ENCODE measurements around the gene STUM. TPM values are rescaled to one million over a fixed set of nuclear protein-coding genes. Genes with fewer than 3 reads are reported as not detected.

STUM gene
- total RNA-seq, 1 experiment from 2014 or later, result not detected

- intact Hi-C loops (cut with micrococcal nuclease; ENCODE audit: unreplicated experiment), result no loop called here
- H3K4me3 Mint-ChIP-seq (ENCODE audit: low read depth, unreplicated experiment), result no peak overlapping the region
- H3K27ac Mint-ChIP-seq (ENCODE audit: unreplicated experiment), result no peak overlapping the region
- H3K4me1 Mint-ChIP-seq (ENCODE audit: low read depth, unreplicated experiment), result no peaks in the 10 kb centered on the region
- CTCF ChIA-PET, result interaction anchor here (0.6 to 0.9 kb wide), 3 partner anchors 9 to 71 kb away, joined by 3 read pairs; no protein-coding TSS in a partner anchor
- H3K36me3 Mint-ChIP-seq (ENCODE audit: insufficient read depth, unreplicated experiment), result no peaks in the 10 kb centered on the region
- peaks cover 76% of the 10 kb centered on the region for H3K27me3 Mint-ChIP-seq (ENCODE audit: unreplicated experiment)
- BruUV-seq (replicated peaks), result no TSS peak
- DNase-seq, result no peak
- TF ChIP-seq CTCF (IDR thresholded peaks at IDR 0.05; ENCODE audit: unreplicated experiment), result no peak
- H3K9me3 Mint-ChIP-seq (ENCODE audit: low read depth, unreplicated experiment), result no peaks in the 10 kb centered on the region
These were observed 6.6 kb upstream of the STUM start for GRCh38 chr1:226541631-226542622.

GRCh38 chr1:226542623-226543103 is 5.9 kb upstream of the STUM start:
- no peaks in the 10 kb centered on the region for H3K4me1 Mint-ChIP-seq (ENCODE audit: low read depth, unreplicated experiment)
- no peak for TF ChIP-seq CTCF (IDR thresholded peaks at IDR 0.05; ENCODE audit: unreplicated experiment)
- H3K27me3 Mint-ChIP-seq (ENCODE audit: unreplicated experiment), result peaks cover 81% of the 10 kb centered on the region
- H3K27ac Mint-ChIP-seq (ENCODE audit: unreplicated experiment), result no peak overlapping the region
- DNase-seq, result no peak
- no TSS peak for BruUV-seq (replicated peaks)
- CTCF ChIA-PET, result no interaction called here
- no peaks in the 10 kb centered on the region for H3K36me3 Mint-ChIP-seq (ENCODE audit: insufficient read depth, unreplicated experiment)
- no peaks in the 10 kb centered on the region for H3K9me3 Mint-ChIP-seq (ENCODE audit: low read depth, unreplicated experiment)
- intact Hi-C loops (cut with micrococcal nuclease; ENCODE audit: unreplicated experiment), result no loop called here
- H3K4me3 Mint-ChIP-seq (ENCODE audit: low read depth, unreplicated experiment), result no peak overlapping the region

GRCh38 chr1:226545836-226546596 is 2.5 kb upstream of the STUM start:
- intact Hi-C loops (cut with micrococcal nuclease; ENCODE audit: unreplicated experiment), result loop anchor here (2.0 to 5.0 kb wide), 2 partner anchors 63 to 124 kb away; no protein-coding TSS in a partner anchor
- Mint-ChIP-seq H3K27ac (ENCODE audit: unreplicated experiment) (no peak overlapping the region), H3K9me3 (ENCODE audit: low read depth, unreplicated experiment) (no peaks in the 10 kb centered on the region), H3K27me3 (ENCODE audit: unreplicated experiment) (peaks cover 69% of the 10 kb centered on the region), H3K36me3 (ENCODE audit: insufficient read depth, unreplicated experiment) (peaks cover 3% of the 10 kb centered on the region), H3K4me3 (ENCODE audit: low read depth, unreplicated experiment) (no peak overlapping the region), H3K4me1 (ENCODE audit: low read depth, unreplicated experiment) (no peaks in the 10 kb centered on the region)
- BruUV-seq (replicated peaks), result no TSS peak
- CTCF ChIA-PET, result interaction anchor here (0.6 kb wide), 1 partner anchor 513 kb away, joined by 3 read pairs; no protein-coding TSS in a partner anchor
- TF ChIP-seq CTCF (IDR thresholded peaks at IDR 0.05; ENCODE audit: unreplicated experiment), result no peak
- no peak for DNase-seq

GRCh38 chr1:226546926-226547325 is 1.6 kb upstream of the STUM start:
- Mint-ChIP-seq H3K36me3 (ENCODE audit: insufficient read depth, unreplicated experiment) (peaks cover 3% of the 10 kb centered on the region), H3K4me1 (ENCODE audit: low read depth, unreplicated experiment) (no peaks in the 10 kb centered on the region), H3K27ac (ENCODE audit: unreplicated experiment) (no peak overlapping the region), H3K4me3 (ENCODE audit: low read depth, unreplicated experiment) (no peak overlapping the region), H3K9me3 (ENCODE audit: low read depth, unreplicated experiment) (no peaks in the 10 kb centered on the region), H3K27me3 (ENCODE audit: unreplicated experiment) (peaks cover 69% of the 10 kb centered on the region)
- BruUV-seq (replicated peaks), result no TSS peak
- DNase-seq, result no peak
- no peak for TF ChIP-seq CTCF (IDR thresholded peaks at IDR 0.05; ENCODE audit: unreplicated experiment)
- CTCF ChIA-PET, result interaction anchor here (0.6 to 2.9 kb wide), 5 partner anchors 21 to 79 kb away, joined by 3 to 12 read pairs (median 4); no protein-coding TSS in a partner anchor
- intact Hi-C loops (cut with micrococcal nuclease; ENCODE audit: unreplicated experiment), result loop anchor here (2.0 to 5.0 kb wide), 2 partner anchors 62 to 125 kb away; no protein-coding TSS in a partner anchor

Data from Calu3 (cell line).